ENCODE results near the gene KRTAP12-1. TPM values are rescaled to one million over a fixed set of nuclear protein-coding genes. Genes with fewer than 3 reads are reported as not detected.
"Not testable (repeated sequence)": the region's sequence is repeated elsewhere in the genome, so short reads cannot be mapped to it uniquely, and the experiment has no call there.

Gene KRTAP12-1
- total RNA-seq, 1 experiment from 2014 or later = not detected

DNA sequence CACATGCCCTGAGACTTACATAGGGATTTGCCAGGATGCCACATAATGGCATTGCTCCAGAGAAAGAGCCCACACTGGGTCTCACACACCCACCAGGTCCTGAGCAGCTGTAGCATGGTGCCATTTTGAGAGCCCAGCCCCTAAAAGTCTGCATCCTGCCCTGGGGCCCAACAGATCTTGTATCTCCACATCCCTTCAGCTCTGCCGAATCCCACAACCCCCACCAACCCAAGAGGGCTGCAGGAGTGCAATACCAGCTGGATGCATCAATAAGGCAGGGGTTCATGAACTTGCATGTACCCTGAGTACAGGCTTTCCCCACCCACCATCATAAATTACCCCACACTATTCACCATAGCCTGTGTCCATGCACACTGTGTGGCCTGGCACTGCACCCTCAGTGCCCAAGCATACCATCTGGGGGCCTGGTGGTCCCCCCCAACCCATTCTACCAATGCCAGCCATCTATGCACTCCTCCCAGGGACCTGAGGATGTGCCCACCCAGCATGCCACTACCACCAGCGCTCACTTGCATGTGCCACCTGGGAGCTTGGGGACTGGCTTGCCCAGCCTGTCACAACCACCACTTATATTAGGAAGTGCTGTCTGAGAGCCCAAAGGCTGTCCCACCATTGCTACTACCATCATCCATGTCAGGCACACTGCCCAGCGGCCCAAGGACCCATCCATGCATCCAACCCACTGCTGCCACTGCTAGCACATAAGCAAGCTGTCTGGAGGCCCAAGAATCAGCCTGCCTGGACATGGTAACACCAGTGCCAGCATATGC is 11.1 kb downstream of the KRTAP12-1 start:
- DNase-seq (ENCODE audit: low spot score) = no peak

DNA sequence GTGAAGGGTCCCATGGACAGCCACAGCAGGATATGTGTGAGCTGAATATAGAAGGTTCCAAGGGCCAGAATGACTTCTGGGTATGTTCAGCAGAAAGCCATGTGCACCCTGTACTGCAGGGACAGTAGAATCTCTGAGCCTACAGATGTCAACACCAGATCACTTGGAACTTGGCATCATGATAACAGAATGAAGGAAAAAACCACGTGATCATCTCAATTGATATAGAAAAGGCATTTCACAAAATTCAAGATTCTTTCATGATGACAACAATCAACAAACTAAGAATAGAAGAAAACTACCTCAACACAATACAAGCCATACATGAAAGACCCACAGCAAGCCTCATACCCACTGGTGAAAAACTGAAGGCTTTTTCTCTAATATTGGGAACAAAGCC is 14.4 kb downstream of the KRTAP12-1 start:
- DNase-seq (ENCODE audit: low spot score) = no peak

DNA sequence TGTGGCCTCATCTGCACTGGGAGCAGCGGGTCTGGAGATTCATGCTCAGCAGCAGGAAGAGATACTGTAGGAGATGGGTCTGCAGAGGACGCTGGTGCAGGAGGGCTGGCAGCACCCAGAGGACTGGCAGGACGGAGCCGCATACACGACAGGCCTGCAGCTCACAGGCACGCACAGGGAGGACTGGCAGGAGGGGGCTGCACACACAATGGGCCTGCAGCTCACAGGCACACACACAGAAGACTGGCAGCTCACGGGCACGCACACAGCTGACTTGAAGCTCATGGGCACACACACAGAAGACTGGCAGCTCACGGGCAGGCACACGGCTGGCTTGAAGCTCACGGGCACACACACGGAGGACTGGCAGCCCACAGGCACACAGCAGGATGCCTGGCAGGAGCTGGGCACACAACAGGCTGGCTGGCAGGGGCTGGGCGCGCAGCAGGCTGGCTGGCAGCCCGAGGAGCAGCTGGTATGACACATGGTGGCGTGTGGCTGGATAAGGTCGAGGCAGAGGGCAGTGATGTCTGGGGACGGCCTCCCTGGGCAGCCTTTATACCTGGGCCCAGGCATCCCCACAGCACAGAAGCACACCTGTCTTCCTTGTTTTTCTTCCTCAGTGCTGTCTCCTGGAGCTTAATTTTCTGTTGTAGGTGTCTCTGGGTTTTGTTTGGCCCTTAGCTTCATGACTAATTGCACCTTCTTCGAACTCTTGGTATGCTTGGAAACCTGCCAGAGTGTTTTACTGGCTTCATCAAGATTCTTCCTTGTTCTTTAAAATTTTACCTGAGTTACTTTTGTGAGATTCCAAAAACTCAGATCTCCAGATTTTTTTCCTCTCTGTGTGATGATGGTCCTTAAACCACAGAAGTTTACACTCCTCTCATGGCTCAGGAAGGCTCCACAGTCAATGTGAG is 15.3 kb downstream of the KRTAP12-1 start, which contains the start of gene KRTAP12-2:
KRTAP12-2 (minus strand) TSS at position 527 of the 920 bp plus-strand sequence; CDS start at position 486, 41 bp downstream.
- no peak for DNase-seq (ENCODE audit: low spot score)

DNA sequence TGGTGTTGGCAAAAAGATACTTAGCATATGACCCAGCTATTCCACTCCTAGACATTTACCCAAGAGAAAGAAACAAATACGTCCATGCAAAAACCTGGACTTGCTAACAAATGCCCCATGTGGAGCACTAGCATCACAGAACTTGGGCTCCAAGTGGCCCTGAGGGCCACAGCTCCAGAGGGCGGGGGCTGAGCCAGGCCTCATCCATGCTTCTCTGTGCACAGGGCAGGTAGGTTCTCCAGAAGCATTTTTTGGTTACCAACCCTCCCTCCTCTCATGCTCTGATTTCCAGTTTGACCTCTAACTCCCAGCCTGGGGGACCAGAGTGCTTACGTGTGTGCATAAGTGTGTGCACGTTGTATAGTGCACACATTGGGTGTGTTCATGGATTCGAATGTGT is 17.3 kb downstream of the KRTAP12-1 start:
- DNase-seq (ENCODE audit: low spot score) = no peak

DNA sequence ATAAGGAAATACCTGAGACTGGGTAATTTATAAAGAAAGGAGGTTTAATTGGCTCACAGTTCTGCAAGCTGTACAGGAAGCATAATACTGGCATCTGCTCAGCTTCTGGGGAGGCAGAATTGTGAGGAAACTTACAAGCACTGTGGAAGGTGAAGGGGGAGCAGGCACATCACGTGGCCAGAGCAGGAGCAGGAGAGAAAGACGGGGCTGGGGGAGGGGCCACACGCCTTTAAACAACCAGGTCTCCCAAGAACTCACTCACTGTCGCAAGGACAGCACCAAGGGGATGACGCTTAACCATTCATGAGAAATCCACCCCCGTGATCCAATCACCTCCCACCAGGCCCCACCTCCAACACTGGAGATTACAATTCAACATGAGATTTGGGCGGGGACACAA is 20.4 kb downstream of the KRTAP12-1 start:
- not testable (repeated sequence) for DNase-seq (ENCODE audit: low spot score)

DNA sequence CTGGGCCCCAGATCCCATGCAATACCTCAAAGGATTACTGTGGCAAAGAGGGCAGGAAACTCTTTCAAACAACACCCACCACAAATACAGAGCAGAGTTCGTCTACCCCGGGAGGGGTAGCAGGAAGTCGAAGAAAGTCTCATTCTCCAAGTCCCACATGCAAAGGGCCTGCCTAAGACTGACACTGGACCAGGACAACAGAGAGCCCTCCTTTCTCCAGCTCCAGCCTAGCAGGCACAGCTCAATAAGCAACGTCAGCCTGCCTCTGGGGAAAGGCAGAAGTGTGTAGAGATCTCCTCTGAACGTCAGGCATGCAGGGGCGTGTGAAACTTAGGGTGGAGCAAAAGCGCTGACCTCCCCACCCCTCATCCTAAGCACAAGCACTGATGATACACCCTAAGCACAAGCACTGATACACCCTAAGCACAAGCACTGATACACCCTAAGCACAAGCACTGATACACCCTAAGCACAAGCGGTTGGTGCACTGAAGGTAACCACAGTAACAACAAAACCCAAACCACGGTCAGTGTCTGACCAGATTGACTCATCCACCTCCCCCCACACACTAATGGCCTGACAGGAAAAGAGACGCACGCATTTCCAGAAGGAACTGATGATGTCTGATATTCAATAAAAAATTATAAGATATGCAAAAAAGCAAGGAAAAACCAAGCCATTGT is 22.9 kb downstream of the KRTAP12-1 start:
- no peak for DNase-seq (ENCODE audit: low spot score)

DNA sequence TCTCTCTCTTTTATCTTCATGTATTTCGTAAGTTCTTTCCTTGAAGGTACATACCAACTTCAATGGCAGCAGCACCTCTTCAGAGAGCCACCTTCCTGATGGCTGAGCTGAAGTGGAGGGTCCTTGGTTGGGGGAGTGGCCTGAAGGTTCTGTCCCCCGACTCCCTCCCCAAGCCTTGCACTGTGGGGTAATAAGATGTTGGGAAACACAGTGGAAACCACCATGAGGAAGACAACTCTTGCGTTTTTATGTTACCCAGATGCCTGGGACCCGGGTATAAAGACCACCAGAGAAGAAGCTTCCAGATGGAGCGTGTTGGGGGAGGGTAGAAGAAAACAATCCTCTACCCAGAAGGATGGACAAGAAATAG is 23.4 kb downstream of the KRTAP12-1 start:
- DNase-seq (ENCODE audit: low spot score) = no peak

DNA sequence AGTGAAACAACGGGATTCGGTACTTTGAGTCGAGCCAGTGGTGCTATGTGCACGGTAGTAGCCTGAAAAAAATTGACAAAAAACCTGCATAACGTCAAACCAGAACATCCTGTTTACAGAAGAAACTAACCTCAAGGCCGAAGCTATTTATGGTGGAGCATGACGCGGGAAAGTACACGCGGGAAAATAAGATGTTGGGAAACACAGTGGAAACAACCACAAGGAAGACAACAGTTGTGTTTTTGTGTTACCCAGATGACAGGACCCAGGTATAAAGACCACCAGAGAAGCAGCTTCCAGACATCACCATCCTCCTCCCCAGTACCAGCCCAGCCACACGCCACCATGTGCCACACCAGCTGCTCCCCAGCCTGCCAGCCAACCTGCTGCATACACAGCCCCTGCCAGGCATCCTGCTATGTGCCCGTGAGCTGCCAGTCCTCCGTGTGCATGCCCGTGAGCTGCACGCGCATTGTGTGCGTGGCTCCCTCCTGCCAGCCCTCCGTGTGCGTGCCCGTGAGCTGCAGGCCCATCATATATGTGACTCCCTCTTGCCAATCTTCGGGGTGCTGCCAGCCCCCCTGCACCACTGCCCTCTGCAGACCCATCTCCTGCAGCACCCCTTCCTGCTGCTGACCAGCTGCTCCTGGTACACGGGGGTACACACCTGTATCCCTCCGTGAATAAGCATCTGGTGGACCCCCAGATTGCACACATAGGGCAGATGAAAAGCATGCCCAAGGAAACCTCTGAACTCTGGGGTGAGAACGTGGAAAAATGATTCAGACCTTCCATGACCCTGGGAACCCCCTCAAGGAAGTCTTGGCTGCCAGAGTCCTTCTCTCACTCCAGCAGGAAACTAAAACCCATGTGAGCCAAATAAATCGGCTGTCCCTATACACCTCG is 24.1 kb downstream of the KRTAP12-1 start, which contains the start of gene KRTAP12-3:
KRTAP12-3 (plus strand) TSS at position 298 of the 906 bp plus-strand sequence; CDS start at position 346, 48 bp downstream.
- no peak for DNase-seq (ENCODE audit: low spot score)

DNA sequence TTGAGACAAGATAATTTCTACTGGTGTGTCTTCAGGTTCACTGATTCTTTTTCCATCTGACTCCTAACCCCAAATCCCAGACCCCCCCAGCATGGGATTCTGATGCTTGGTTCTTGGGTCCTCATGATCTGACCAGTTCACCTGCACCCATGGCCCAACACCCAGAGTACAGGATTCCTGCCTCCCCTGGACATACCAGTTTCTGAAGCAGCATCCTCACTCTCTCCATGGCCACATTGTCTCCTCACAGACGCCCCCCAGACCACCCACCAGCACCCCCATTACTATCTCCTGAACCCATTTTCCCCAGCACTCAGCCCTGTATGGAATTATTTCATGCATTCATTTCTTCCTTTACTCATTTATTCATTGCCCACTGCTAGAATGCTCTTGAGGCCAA is 25.1 kb downstream of the KRTAP12-1 start:
- DNase-seq (ENCODE audit: low spot score) = no peak

DNA sequence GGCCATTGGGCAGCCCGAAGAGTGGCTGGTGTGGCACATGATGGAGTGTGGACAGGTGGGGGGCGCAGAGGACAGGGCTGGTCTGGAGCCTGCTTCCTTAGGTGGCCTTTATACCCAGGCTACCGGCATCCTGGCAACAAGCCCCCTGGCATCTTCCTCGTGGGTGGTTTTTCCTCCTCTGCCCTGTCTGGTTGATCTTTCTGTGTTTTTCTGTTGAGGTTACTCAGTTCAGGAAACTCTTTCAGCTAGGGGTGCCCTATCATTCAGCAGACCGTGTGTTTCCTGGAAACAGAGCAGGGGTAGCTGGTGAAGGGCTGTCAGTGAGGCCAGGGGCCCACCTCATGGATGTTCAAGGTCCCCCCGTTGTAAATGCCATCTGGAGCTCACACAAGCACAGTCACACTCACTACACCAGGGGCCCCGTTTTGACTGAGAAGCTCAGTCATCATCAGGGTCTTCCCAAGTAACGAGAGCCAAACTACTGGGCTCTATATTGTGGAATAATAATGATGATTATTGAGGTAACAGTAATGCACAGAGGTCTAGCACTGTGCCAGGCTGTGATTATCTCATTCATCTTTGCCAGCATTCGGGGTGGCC is 27.3 kb downstream of the KRTAP12-1 start, which contains the start of gene KRTAP12-4:
KRTAP12-4 (minus strand) TSS at position 84 of the 600 bp plus-strand sequence; CDS start at position 39, 45 bp downstream.
- DNase-seq (ENCODE audit: low spot score) = no peak

DNA sequence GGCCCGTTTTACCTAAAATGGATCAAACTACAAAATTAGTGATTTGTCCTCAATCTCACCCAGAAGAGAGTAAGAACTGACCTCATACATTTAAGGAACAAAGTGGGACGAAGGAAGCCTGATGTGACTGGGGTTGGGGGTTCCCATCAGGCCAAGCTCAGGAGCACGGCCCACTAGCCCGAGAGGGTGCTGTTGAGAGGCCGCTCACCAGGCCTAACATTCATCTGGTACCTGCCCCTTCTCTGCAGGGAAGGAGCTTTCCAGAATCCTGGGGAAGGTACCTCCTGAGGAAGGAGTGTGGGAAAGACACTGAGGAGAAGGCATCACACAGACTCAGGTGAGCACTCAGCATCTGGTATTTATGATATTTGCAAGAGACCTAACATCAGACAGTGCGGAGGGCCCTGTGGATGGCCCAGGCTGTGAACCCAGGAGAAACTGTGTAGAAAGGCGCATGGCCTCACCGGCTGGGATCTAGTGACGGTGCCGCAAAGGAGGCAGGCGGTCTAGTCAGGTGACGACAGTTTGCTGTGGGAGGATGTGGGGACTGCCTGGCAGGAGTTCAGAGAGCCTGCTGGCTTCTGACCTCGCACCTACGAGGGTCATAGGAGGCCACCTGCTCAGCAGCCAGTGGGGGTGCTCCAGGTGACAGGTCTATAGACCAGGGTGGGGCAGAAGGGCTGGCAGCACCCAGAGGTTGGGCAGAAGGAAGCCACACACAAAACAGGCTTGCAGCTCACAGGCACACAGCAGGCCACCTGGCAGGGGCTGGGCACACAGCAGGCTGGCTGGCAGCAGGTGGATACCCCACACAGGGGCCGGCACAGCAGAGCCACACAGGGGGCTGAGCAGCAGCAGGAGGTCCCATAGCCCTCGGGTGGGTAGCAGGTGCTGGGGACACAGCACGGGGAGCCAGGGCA is 28.0 kb downstream of the KRTAP12-1 start:
- no peak for DNase-seq (ENCODE audit: low spot score)

DNA sequence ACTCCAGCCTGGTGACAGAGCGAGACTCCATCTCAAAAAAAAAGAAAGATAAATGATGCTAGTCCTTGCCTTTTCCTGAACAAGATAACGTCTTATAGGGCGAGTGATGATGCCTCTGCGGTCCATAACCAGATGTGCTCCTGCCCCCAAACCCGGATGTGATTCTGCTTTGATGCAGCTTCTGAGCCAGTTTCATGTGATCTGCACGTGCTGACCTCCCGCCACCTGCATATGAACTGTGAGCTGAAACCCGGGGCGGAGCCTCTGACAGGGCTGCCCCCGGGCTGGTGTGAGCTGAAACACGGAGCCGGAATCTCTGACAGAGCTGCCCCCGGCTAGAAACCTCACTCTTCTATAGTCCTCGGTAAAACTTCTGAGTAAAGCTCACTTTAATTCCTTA is 28.8 kb downstream of the KRTAP12-1 start:
- no peak for DNase-seq (ENCODE audit: low spot score)

DNA sequence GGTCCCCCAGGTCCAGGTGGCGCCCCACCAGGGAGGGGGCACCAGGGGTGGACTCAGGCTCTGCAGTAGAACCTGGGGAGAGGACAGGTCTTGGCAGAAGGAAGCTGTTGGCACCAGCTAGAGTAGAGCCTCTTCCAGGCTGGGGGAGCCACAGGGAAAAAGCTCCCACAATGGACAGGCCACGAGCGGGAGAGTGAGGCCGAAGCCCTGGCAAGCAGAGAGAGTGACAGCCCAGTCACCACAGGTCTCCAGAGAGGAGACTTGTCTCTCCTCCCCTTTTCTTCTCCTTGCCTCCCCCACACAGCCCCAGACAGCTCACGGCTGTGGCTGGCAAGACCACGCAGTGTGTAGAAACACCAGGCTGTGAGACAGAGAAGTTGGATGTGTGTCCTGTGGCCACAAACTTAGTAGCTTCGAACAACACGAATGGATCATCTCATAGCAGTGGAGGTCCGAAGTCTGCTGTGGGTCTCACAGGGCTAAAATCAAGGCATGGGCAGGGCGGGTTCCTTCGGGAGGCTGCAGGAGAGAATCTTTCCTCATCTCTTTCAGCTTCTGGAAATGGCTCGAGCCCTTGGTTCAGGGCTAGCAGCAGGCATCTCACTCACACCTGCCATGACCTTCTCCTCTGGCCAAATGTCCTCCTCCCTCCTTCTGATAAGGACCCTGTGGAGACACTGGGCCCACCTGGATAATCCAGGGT is 30.8 kb downstream of the KRTAP12-1 start:
- no peak for DNase-seq (ENCODE audit: low spot score)

DNA sequence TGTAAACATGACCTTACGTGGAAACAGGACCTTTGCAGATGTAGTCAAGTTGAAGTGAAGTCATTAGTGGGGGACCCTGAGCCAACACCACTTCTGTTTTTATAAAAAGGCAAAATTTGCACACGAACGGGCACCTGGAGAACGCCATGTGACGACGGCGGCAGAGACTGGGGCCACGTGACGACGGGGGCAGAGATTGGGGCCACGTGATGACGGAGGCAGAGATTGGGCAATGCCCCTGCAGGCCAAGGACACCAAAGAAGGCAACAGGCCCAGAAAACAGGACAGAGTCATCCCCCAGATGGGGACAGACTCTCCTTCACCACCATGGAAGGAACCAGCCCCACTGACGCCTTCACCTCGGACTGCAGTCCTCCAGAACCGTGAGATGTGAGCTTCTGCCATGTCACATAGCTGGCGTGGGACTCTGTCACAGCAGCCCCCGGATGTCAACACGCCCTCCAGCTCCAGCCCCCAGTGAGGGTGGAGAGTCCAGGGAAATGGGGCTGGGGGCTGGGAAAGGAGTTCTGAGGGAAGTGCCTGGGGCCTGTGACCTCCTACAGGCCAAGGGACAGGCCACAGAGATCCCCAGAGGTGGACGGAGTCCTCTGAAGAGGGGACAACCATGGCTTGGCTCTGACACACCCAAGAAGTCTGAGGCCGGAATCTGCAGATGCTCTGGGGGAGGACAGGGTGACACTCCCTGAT is 31.5 kb downstream of the KRTAP12-1 start:
- DNase-seq (ENCODE audit: low spot score) = no peak

DNA sequence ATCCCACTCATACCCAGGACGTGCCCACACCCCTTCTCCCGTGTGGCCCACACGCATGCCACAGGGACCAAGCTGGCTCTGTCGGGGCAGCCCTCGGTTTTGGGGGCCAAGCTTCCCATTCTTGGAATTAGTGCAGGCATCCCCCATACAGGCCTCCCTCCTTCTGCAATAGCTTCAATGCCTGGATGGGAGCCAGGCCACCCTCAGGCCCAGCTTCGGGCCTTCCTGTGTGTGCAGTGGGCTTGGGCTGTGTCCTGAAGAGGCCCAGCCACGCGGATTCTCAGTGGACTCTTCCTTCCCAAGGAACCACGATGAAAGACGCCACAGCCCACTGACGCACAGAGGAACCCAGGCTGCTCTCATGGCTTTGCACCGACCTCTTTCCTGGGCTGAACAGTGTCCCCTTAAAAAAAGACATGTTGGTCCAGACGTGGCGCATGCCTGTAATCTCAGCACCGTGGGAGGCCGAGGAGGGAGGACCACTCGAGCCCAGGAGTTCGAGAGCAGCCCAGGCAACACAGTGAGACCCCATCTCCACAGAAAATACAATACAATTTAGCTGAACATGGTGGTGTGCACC is 32.4 kb downstream of the KRTAP12-1 start:
- DNase-seq (ENCODE audit: low spot score) = no peak

DNA sequence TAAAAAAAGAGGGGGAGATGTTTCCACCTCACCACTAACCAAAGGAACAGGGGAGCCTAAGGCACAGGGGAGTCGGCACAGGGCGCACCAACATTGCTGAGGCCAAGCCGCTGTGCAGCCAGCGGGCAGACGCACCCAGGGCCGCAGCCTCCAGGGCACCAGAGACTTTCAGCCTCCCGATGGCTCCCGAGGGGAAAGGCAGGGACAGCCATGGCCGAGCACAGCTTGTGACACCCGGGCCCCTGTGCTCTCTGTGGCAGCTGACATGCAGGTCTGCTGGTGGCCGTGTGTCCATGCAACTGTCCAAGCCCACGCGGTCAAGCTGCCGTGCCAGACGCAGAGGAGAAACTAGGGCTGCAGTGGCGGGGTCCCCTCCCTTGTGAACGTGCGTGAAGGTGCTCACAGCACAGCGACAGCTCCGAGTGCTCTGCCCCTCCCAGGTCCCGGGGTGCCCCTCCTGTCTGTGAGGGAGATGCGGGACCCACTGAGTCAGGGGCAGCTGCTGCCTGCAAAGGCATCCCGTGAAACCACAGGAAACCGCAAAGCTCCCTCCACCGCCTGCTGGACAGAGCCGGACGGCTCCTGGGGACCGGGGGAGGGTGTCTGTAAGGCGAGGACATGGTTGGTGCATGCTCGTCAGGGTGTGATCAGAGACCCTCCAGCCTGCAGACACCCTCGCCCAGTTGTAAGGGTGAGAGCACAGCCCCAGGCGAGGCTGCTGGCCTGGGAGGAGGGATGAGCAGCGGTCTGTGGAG is 33.2 kb downstream of the KRTAP12-1 start:
- no peak for DNase-seq (ENCODE audit: low spot score)

DNA sequence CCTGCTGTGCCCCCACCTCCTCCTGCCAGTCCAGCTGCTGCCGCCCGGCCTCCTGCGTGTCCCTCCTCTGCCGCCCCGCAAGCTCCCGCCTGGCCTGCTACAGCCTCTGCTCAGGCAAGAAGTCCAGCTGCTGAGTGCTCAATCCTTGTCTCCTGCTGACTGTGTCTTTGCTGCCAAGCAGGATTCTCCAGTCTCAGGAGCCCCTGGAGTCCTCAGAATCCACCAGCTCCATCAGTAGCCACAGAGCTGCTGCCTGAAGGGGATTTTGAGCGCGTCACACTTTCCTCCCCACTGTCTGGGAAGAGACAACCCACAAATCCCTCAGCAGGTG is 34.8 kb downstream of the KRTAP12-1 start:
- no peak for DNase-seq (ENCODE audit: low spot score)
